ENCODE measurements around the gene HSBP1. TPM values are rescaled to one million over a fixed set of nuclear protein-coding genes. Genes with fewer than 3 reads are reported as not detected.
A peak's percentile ranks its signal among the peaks of the same experiment; 100 is the strongest.

Gene HSBP1
- total and polyA plus RNA-seq, 7 experiments from 2014 or later: 5.9 to 78.3 (median 31.3) TPM

DNA sequence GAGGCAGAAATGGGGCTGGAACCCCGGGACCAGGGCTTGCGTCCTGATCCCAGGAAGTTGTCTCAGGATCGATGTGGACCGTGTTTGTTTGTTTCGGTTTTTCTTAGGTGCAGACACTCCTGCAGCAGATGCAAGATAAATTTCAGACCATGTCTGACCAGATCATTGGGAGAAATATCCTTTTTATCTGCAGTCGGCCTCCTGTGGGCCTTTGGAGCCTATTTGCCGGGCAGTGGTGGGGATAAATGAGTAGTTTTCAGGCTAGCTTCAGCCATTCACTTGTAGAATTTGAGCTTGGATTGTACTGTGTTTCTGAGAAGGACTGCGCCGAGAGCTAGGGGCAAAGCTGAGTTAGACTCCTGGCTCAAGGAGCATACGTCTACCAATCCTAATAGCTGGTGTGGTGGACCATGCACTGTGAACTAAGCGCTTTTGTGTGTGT lies 816 bp downstream of the HSBP1 start:
- ChIA-PET CTCF (interaction anchor here (1.6 kb wide), 1 partner anchor 15 kb away, joined by 3 read pairs; no protein-coding TSS in a partner anchor), POLR2A (interaction anchor here (1.5 kb wide), 1 partner anchor 91 kb away, joined by 7 read pairs; the partner anchor contains the start of gene MLYCD)
- peaks cover 19 to 55% (median 48%) of the 10 kb centered on the region in 7 donors for H3K4me1 Mint-ChIP-seq
- Histone ChIP-seq H3K4me1 (ENCODE audit: control insufficient read depth in 2 of 2, insufficient read depth in 2 of 2, low read length in 2 of 2) (peaks cover 9 to 21% of the 10 kb centered on the region in 2 donors), H3K27ac (ENCODE audit: low read depth, low read length) (peak overlapping the region; percentile 87), H3K36me3 (ENCODE audit: control insufficient read depth in 2 of 3, insufficient read depth in 3 of 3, low read length in 3 of 3) (peaks cover 0 to 29% (median 3%) of the 10 kb centered on the region in 3 experiments), H3K9me3 (ENCODE audit: control insufficient read depth in 2 of 3, low read length in 3 of 3) (no peaks in the 10 kb centered on the region), H3K27me3 (ENCODE audit: control insufficient read depth in 2 of 2, insufficient read depth in 2 of 2, low read length in 2 of 2) (no peaks in the 10 kb centered on the region), H3K4me3 (ENCODE audit: low read length) (peak overlapping the region; percentile 90)
- intact Hi-C loops (cut with micrococcal nuclease): loop anchor here (1.0 to 5.0 kb wide), 3 partner anchors 18 to 699 kb away; partner anchors contain the start of gene MLYCD (in 1 of the 2)
- DNase-seq: no peak
- no peak for ATAC-seq
- H3K9me3 Mint-ChIP-seq: peaks cover 0 to 3% (median 0%) of the 10 kb centered on the region in 11 donors
- H3K36me3 Mint-ChIP-seq: peaks cover 0 to 17% (median 14%) of the 10 kb centered on the region in 5 donors
- peak overlapping the region; percentile 87 to 97 (median 94) for H3K27ac Mint-ChIP-seq
- peaks cover 0 to 5% (median 0%) of the 10 kb centered on the region in 5 donors for H3K27me3 Mint-ChIP-seq
- H3K4me3 Mint-ChIP-seq: peak overlapping the region; percentile 91 to 99 (median 97)

DNA sequence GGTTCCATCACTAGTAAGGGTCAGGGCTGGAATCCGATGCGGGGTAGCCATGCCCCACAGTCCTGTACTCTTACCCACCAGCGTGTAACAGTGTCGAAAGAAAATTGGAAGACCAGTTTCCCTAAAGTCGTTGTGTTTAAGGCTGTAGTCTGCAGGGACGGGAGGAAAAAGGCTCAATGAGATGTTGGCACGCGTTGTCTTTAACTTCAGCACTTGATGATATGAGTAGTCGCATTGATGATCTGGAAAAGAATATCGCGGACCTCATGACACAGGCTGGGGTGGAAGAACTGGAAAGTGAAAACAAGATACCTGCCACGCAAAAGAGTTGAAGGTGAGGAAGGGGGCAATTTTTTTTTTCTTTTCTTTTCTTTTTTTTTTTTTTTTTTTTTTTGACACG lies 1.3 kb downstream of the HSBP1 start:
- CTCF ChIA-PET: no interaction called here
- peak overlapping the region; percentile 90 for H3K4me3 ChIP-seq (ENCODE audit: low read length)

DNA sequence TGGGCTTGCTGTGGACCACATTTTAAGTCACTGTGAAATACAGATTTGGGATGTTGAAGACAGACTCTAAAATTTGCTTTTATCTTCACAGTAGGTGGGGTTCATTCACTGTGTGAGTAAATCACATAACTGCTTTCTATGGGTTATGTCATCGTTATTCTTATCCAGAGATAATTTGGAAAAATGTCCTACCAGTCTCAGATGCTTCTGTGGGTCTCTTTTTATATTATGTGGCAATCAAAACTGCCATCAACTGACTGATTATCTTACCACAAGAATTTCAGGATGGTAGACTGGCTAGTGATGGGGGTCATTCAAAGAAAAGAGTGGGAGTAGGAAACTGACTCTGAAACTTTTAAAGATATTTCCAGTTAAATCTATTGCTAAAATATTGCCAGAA lies 3.1 kb downstream of the HSBP1 start:
- ChIA-PET POLR2A (no interaction called here), CTCF (no interaction called here)
- Histone ChIP-seq H3K27me3 (ENCODE audit: control insufficient read depth in 2 of 2, insufficient read depth in 2 of 2, low read length in 2 of 2) (no peaks in the 10 kb centered on the region), H3K4me1 (ENCODE audit: control insufficient read depth in 2 of 2, insufficient read depth in 2 of 2, low read length in 2 of 2) (peaks cover 9 to 21% of the 10 kb centered on the region in 2 donors), H3K27ac (ENCODE audit: low read depth, low read length) (no peak overlapping the region), H3K4me3 (ENCODE audit: low read length) (no peak overlapping the region), H3K9me3 (ENCODE audit: control insufficient read depth in 2 of 3, low read length in 3 of 3) (no peaks in the 10 kb centered on the region), H3K36me3 (ENCODE audit: control insufficient read depth in 2 of 3, insufficient read depth in 3 of 3, low read length in 3 of 3) (peaks cover 0 to 30% (median 3%) of the 10 kb centered on the region in 3 experiments)
- Mint-ChIP-seq H3K4me1 (peaks cover 19 to 55% (median 48%) of the 10 kb centered on the region in 7 donors), H3K9me3 (peaks cover 0 to 3% (median 0%) of the 10 kb centered on the region in 11 donors), H3K27me3 (no peaks in the 10 kb centered on the region), H3K27ac (no peak overlapping the region), H3K36me3 (peaks cover 0 to 17% (median 14%) of the 10 kb centered on the region in 5 donors), H3K4me3 (peak overlapping the region in 6 of 10 donors; percentile 3 to 91 (median 30))
- intact Hi-C loops (cut with micrococcal nuclease): no loop called here
- no peak for DNase-seq
- ATAC-seq: no peak

More for the DNA sequence above, 1.3 kb downstream of the HSBP1 start:
- no peaks in the 10 kb centered on the region for H3K9me3 ChIP-seq (ENCODE audit: control insufficient read depth in 2 of 3, low read length in 3 of 3)
- H3K36me3 Mint-ChIP-seq: peaks cover 0 to 17% (median 14%) of the 10 kb centered on the region in 5 donors
- H3K27ac Mint-ChIP-seq: peak overlapping the region in 8 of 9 donors; percentile 29 to 97 (median 93)
- H3K4me1 ChIP-seq (ENCODE audit: control insufficient read depth in 2 of 2, insufficient read depth in 2 of 2, low read length in 2 of 2): peaks cover 9 to 21% of the 10 kb centered on the region in 2 donors
- no peaks in the 10 kb centered on the region for H3K27me3 Mint-ChIP-seq
- ATAC-seq (no peak), DNase-seq (no peak)
- peak overlapping the region; percentile 87 for H3K27ac ChIP-seq (ENCODE audit: low read depth, low read length)
- H3K27me3 ChIP-seq (ENCODE audit: control insufficient read depth in 2 of 2, insufficient read depth in 2 of 2, low read length in 2 of 2): no peaks in the 10 kb centered on the region
- H3K9me3 Mint-ChIP-seq: peaks cover 0 to 3% (median 0%) of the 10 kb centered on the region in 11 donors
- peaks cover 0 to 30% (median 3%) of the 10 kb centered on the region in 3 experiments for H3K36me3 ChIP-seq (ENCODE audit: control insufficient read depth in 2 of 3, insufficient read depth in 3 of 3, low read length in 3 of 3)
- POLR2A ChIA-PET: no interaction called here
- intact Hi-C loops (cut with micrococcal nuclease): loop anchor here (2.0 to 5.0 kb wide), 2 partner anchors 18 to 698 kb away; no protein-coding TSS in a partner anchor
- peaks cover 19 to 55% (median 48%) of the 10 kb centered on the region in 7 donors for H3K4me1 Mint-ChIP-seq
- peak overlapping the region; percentile 91 to 99 (median 97) for H3K4me3 Mint-ChIP-seq

DNA sequence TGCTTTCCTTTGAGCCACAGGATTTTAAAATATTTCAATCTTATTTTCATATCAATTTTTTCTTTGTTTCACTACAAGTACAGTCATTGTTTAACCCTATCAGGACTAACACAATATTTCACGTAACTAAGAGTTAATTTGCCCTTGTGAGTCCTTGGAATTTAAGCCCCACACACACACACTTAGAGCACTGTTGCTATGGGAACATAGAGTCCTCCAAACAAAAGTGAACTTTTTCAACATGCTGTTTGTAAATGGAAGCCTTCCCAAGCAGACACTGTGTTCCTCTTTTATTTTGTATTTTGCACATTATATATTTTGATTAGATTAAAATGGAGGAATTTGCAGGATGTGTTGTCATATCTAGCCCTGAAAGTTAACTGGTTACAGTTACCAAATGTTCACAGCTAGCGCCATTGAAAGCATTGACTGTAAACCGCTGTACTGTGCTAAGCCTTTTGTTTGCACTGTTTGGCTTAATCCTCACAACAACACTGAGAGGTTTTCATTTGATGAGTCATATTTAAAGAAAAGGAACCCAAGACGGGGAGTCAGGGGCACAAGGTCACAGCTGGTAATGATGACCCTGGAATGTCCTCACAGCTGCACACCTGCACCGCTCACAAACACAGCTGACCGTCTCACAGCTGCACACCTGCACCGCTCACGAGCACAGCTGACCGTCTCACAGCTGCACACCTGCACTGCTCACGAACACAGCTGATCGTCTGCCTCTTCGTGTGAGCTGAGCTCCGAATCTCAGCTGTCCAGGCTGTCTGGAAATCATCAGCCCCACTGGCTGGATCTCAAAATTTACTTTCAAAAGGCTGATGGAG lies 6.3 kb downstream of the HSBP1 start:
- ChIA-PET CTCF (interaction anchor here (0.9 kb wide), 1 partner anchor 13 kb away, joined by 3 read pairs; no protein-coding TSS in a partner anchor), POLR2A (interaction anchor here (0.7 to 1.1 kb wide), 2 partner anchors 10 to 1233 kb away, joined by 3 read pairs; no protein-coding TSS in a partner anchor)
- ATAC-seq: peak; percentile 31
- DNase-seq: no peak
- no peaks in the 10 kb centered on the region for H3K27me3 Mint-ChIP-seq
- no peaks in the 10 kb centered on the region for H3K9me3 ChIP-seq (ENCODE audit: control insufficient read depth in 2 of 3, low read length in 3 of 3)
- no peak overlapping the region for H3K27ac ChIP-seq (ENCODE audit: low read depth, low read length)
- peak overlapping the region in 1 of 9 donors; percentile 43 for H3K27ac Mint-ChIP-seq
- intact Hi-C loops (cut with micrococcal nuclease): no loop called here
- H3K4me3 ChIP-seq (ENCODE audit: low read length): no peak overlapping the region
- no peaks in the 10 kb centered on the region for H3K9me3 Mint-ChIP-seq
- peaks cover 0 to 27% (median 3%) of the 10 kb centered on the region in 3 experiments for H3K36me3 ChIP-seq (ENCODE audit: control insufficient read depth in 2 of 3, insufficient read depth in 3 of 3, low read length in 3 of 3)
- H3K4me1 ChIP-seq (ENCODE audit: control insufficient read depth in 2 of 2, insufficient read depth in 2 of 2, low read length in 2 of 2): peaks cover 2 to 12% of the 10 kb centered on the region in 2 donors
- no peaks in the 10 kb centered on the region for H3K27me3 ChIP-seq (ENCODE audit: control insufficient read depth in 2 of 2, insufficient read depth in 2 of 2, low read length in 2 of 2)
- no peak overlapping the region for H3K4me3 Mint-ChIP-seq
- peaks cover 7 to 27% (median 23%) of the 10 kb centered on the region in 7 donors for H3K4me1 Mint-ChIP-seq
- peaks cover 0 to 16% (median 7%) of the 10 kb centered on the region in 5 donors for H3K36me3 Mint-ChIP-seq

DNA sequence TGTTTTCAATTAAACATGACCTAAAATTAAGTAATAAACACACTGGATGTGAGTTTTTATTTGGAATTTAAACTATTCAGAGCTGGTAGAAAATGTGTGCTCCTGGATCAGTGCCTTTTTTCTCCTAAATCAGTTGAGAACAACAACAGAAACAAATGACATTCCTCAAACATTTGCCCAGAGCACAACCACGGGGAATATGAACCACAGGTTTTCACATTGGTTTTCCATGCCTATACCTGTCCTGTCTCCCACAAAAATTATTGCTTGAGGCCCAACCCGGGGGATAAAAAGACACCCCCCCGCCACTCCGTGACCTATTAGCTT lies 6.8 kb downstream of the HSBP1 start:
- Histone ChIP-seq H3K27ac (ENCODE audit: low read depth, low read length) (no peak overlapping the region), H3K9me3 (ENCODE audit: control insufficient read depth in 2 of 3, low read length in 3 of 3) (no peaks in the 10 kb centered on the region), H3K27me3 (ENCODE audit: control insufficient read depth in 2 of 2, insufficient read depth in 2 of 2, low read length in 2 of 2) (no peaks in the 10 kb centered on the region), H3K4me3 (ENCODE audit: low read length) (no peak overlapping the region), H3K4me1 (ENCODE audit: control insufficient read depth in 2 of 2, insufficient read depth in 2 of 2, low read length in 2 of 2) (peaks cover 0 to 6% of the 10 kb centered on the region in 2 donors), H3K36me3 (ENCODE audit: control insufficient read depth in 2 of 3, insufficient read depth in 3 of 3, low read length in 3 of 3) (peaks cover 0 to 27% (median 3%) of the 10 kb centered on the region in 3 experiments)
- ChIA-PET CTCF (no interaction called here), POLR2A (no interaction called here)
- Mint-ChIP-seq H3K27ac (no peak overlapping the region), H3K4me1 (peaks cover 1 to 22% (median 19%) of the 10 kb centered on the region in 7 donors), H3K4me3 (no peak overlapping the region), H3K27me3 (no peaks in the 10 kb centered on the region), H3K9me3 (no peaks in the 10 kb centered on the region), H3K36me3 (peaks cover 0 to 14% (median 5%) of the 10 kb centered on the region in 5 donors)
- intact Hi-C loops (cut with micrococcal nuclease): no loop called here
- ATAC-seq: no peak
- no peak for DNase-seq

DNA sequence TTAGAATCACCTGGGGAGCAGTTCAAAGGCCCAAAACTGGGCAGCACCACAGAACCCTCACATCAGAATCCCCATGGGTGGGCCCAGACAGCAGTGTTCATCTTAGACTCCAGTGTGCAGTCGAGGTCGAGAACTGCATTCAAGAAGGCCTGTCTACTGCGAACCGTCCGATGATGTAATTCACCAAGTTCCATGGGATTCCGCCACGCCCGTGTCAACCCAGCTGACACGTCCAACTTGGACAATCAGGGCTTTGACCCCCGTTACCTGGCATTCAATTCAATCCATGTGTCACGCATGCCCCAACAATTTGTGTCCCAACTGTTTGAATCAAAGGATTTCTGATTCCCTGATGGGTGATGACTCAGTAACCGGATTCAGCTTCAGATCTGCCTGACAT lies 9.2 kb downstream of the HSBP1 start:
- H3K4me3 Mint-ChIP-seq: no peak overlapping the region

More for the DNA sequence above, 9.2 kb downstream of the HSBP1 start:
- no peak for ATAC-seq
- Histone ChIP-seq H3K27me3 (ENCODE audit: control insufficient read depth in 2 of 2, insufficient read depth in 2 of 2, low read length in 2 of 2) (no peaks in the 10 kb centered on the region), H3K27ac (ENCODE audit: low read depth, low read length) (no peak overlapping the region), H3K36me3 (ENCODE audit: control insufficient read depth in 2 of 3, insufficient read depth in 3 of 3, low read length in 3 of 3) (peaks cover 0 to 15% (median 0%) of the 10 kb centered on the region in 3 experiments), H3K9me3 (ENCODE audit: control insufficient read depth in 2 of 3, low read length in 3 of 3) (no peaks in the 10 kb centered on the region), H3K4me3 (ENCODE audit: low read length) (no peak overlapping the region), H3K4me1 (ENCODE audit: control insufficient read depth in 2 of 2, insufficient read depth in 2 of 2, low read length in 2 of 2) (no peaks in the 10 kb centered on the region)
- no peaks in the 10 kb centered on the region for H3K27me3 Mint-ChIP-seq
- CTCF ChIA-PET: no interaction called here
- POLR2A ChIA-PET: no interaction called here
- DNase-seq: no peak
- intact Hi-C loops (cut with micrococcal nuclease): no loop called here
- H3K4me1 Mint-ChIP-seq: no peaks in the 10 kb centered on the region
- peaks cover 0 to 5% (median 0%) of the 10 kb centered on the region in 5 donors for H3K36me3 Mint-ChIP-seq
- peak overlapping the region in 1 of 9 donors; percentile 50 for H3K27ac Mint-ChIP-seq
- no peaks in the 10 kb centered on the region for H3K9me3 Mint-ChIP-seq

Data from naive thymus-derived CD4-positive, alpha-beta T cell (primary cell).